ENCODE data around the gene ANKRD34A.
"Not testable (repeated sequence)": the region's sequence is repeated elsewhere in the genome, so short reads cannot be mapped to it uniquely, and the experiment has no call there.

Gene ANKRD34A

DNA sequence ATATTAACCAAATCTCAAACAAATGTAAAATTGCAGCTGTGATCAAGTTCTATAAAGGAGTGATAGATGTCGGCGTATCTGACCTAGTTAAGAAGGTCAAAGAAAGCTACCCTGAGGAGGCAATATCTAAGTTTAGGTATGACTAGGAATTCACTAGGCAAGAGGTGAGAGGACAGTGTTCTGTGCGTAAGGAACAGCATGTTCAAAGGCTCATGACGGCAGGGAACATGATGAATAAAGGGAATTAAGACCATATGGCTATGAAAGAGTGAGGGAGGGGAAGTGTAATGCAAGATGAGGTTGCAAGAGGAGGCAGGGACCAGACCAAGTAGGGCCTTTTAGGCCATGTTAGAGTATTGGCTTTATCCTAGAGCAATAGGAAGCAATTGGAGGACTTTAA is 15.2 kb downstream of the ANKRD34A start:
- no peak for DNase-seq

DNA sequence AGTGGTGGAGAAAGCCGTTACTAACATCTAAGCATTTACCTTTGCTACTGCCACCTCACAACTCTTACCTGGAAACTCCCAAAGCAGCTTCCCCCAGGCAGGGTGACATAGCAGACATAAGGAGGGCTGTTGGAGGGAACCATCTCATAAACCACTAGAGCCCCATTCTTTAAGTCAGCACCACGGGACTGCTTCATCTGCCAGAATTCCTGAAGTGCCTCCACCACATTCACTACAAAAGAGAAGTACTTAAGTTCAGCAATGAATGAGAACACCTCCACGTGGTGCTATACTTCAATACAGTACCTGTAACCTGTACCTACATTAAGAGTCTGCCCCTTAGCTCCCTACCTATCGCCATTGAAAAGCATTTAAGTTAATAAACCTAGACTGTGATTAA is 16.8 kb downstream of the ANKRD34A start:
- no peak for DNase-seq

DNA sequence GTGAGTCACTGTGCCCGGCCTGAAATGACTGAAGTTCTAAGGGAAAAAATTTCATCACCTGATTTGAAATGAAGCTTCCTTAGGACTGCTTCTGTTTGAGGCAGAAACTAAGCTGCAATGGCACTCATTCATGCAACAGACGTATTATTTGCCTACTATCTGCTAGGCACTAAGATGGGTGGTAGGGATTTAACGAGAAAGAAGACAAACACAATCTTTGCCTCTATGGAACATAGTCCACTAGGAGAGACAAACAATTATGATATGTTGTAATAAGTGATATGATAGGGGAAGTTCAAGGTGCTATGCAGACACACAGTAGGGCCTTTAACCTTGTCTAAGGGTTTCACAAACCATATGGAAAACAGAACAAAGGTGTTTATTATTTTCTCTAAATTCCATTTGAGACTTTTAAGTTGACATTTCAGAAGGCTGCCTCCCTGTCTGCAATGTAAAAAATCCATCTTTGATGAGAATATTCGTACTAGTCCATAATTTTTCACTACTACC is 17.8 kb downstream of the ANKRD34A start:
- no peak for DNase-seq

DNA sequence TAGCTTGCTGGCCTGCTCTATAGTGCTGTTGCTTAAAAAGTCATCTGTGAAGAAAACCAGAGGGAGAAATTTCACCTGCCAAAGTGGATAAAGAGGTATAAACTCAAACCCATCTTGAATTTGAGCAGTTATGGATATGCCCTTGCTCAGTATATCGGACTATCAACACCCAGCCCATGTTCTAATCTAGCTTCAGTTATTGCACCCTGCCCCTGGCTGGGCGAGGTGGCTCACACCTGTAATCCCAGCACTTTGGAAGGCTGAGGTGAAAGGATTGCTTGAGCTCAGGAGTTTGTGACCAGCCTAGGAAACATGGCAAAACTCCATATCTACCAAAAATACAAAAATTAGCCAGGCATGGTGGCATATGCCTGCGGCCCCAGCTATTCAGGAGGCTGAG is 19.8 kb downstream of the ANKRD34A start:
- DNase-seq, result no peak

DNA sequence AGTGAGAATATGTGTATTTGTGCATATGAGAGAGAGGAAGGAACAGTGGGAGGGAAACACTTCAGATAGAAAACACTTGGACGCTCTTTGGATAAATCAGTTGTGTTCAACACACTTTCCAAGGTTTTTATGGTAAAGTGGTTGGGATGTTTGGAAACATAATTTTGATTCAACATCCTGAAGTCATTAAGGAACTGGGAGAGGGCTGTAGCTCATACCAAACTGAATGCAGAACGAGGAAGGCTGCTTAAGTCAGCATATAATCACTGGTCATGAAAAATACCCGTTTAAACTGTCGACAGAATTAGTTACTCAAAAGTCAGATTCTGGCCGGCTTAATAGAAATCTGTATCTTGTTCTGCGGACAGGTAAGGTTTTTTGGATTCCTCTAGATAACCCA is 21.5 kb downstream of the ANKRD34A start:
- no peak for DNase-seq

DNA sequence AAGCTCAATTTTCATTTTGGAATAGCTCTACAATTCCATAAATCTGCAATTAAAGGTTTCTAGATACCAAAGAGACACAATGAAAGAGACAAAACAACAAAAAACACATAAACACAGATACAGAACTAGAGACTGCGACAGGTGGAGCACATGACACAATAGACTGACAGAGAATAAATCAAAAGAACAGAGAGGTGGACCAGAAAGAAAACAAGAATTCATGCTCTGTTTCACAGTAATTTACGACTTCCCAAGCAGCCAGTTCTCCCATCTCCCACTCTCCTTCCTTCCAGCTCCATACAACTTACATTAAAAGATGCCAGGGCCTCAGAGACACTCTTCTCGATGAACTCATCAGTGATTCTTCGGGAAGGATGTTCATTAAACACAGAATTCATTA is 22.0 kb downstream of the ANKRD34A start:
- no peak for DNase-seq

DNA sequence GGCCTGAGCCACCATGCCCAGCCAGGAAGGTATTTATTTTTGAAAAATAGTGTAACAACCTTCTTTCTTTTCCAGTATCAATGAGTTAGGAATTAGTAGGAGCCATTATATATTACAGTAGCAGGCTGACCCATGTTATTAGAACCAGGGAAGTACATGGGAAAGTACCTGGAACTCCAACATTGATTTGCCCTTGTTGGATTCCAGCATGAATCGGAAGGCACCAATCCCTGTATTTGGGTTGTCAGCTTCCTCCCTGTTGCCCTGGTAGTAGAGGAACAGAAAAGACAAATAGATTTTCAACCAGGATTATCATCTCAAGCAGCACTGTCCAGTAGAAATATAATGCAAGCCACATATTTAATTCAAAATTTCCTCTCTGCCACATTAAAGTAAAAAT is 26.9 kb downstream of the ANKRD34A start:
- DNase-seq, result no peak

DNA sequence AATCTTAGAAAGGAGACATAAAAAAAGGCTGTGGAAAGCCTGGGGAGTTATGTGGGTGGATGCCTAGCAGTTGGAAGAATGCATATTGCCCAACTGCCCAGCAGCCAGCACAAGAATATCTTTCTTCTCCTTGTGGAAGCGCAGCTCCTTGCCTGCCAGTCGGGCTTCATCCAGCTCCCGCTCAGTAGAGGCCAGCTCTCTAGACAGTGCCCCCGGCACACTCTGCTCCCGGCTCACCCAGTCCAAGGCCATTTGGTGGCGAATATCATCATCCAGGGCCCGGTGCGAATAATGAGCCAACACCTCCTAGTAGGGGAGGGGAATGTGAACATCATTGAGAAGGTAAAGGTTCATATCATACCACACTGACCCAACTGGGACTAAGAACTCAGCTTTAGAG is 28.1 kb downstream of the ANKRD34A start:
- peak in 2 of 58 donors; percentile 10 to 20 for DNase-seq

DNA sequence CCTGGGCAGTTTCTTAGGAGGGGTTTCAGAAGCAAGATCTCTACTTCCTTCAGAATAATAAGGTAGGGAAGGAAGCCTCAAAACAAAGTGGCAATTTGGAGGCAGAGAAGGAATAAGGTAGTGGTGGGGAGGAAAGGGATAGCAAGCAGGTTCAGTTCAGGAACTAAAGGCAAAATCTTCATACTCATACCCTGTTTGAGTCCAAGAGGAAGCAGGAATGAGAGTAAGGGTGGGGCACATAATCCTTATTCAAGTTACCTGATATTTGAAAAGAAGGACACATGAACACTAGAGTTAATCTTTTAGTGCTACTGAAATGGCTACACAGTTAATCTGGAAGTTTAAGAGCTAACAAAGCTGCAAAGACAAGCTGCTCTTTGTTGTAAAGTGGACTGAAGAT is 28.7 kb downstream of the ANKRD34A start:
- DNase-seq, result no peak

DNA sequence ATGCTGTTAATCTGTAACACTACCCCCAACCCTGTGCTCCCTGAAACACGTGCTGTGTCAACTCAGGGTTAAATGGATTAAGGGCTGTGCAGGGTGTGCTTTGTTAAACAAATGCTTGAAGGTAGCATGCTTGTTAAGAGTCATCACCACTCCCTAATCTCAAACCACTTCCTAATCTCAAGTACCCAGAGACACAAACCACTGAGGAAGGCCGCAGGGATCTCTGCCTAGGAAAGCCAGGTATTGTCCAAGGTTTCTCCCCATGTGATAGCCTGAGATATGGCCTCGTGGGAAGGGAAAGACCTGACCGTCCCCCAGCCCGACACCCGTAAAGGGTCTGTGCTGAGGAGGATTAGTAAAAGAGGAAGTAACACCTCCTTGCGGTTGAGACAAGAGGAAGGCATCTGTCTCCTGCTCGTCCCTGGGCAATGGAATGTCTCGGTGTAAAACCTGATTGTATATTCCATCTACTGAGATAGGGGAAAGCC is 31.8 kb downstream of the ANKRD34A start:
- not testable (repeated sequence) for DNase-seq

DNA sequence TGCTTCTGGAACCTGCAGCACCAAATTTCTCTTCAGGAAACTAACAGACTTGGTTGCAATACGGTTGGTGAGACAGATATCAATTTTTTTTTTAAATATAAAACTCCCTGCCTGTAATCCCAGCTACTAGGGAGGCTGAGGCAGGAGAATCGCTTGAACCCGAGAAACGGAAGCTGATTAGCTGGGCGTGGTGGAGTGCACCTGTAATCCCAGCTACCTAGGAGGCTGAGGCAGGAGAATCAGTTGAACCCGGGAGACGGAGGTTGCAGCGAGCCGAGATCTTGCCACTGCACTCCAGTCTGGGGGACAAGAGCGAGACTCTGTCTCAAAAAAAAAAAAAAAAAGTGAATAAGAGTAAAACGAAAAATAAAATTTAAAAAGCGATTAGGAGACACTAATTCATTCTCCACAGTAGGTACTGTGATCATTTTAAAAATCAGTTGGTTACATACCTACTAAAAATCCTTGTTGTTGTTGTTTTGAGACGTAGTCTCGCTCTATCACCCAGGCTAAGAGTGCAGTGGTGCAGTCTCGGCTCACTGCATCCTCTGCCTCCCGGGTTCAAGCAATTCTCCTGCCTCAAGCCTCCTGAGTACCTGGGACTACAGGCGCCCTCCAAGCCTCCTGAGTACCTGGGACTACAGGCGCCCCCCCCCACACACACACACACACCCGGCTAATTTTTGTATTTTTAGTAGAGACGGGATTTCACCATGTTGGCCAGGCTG is 36.3 kb downstream of the ANKRD34A start:
- peak in 2 of 58 donors; percentile 1 to 4 for DNase-seq

DNA sequence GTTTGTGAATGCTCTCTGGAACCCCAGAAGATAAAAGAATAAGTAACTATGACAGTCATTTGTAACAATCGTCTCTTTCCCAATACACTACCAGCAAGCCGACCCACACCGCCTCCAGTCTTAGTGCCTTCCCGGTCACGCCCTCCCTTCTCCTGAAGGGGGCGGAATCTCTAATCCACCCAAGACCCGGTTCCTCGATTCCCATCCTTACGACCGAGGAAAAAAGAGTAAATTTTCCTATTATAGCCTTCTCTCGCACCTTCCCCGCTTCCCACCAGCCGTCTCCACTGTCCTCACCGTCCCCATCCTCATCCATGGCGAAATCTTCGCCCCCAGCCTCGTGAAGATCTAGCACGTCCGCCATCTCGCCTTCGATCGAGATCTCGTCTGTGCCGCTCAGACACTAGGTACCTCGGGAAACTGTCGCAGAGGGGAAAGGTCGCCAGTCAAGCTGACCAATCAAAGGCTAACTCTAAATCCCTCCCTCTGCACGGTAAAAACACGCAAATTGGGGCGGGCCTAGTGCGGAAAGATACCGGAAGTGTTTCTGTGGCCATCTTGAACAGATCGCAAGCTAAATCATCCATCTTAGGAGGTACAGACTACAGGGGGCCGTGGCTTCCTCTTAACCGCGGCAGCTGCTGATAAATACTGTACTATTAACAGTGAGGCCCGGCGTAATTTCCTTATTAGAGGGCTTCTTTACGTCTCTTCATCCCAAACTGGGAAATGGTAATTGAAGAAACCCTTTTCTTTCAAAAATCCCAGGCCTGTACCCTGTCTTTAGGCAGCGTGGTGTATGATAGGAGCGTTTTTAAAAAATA is 37.1 kb downstream of the ANKRD34A start, which contains the start of gene RBM8A:
RBM8A (minus strand) TSS at position 422 of the 824 bp plus-strand sequence; CDS start at position 364, 58 bp downstream.
- DNase-seq, result peak; percentile 56 to 98 (median 91)

DNA sequence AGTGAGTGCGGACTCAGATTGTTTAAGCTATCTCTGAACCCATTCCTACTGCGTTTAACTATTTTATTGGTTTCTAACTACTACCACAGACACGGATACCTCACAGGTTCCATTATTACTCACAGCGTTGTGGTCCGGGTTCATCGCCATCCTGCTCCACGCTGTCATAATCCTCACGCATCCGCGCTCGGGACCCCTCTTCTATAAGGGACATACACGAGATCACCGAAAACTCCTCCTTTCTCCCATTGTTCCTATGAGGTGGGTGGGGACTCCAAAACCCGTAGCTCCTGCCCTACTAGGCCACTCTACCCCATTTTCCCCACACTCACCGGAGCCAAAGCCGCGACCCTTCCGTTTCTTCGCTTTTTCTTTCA is 37.7 kb downstream of the ANKRD34A start:
- no peak for DNase-seq

DNA sequence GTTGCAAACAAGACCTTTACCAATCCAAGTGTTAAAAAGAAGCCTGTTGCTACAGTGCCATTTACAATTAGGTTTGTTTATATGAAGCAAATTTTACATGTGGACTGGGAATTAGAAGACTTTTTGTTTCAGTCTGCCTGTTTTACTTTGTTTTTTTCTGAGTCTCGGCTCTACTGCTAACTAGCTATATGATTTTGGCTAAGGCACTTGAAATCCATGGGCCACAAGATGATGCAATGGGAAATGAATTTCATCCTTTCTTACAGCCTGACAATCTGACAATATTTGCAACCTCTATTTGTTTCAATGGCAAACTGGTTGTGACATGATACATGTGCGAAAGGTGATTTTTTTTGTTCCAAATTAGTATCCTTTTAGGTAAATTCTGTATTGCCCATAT is 42.1 kb downstream of the ANKRD34A start:
- DNase-seq, result no peak

DNA sequence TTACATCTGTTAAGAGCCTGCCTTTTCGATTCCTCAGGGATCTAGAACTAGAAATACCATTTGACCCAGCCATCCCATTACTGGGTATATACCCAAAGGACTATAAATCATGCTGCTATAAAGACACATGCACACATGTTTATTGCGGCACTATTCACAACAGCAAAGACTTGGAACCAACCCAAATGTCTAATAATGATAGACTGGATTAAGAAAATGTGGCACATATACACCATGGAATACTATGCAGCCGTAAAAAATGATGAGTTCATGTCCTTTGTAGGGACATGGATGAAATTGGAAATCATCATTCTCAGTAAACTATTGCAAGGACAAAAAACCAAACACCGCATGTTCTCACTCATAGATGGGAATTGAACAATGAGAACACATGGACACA is 44.1 kb downstream of the ANKRD34A start:
- DNase-seq, result not testable (repeated sequence)

DNA sequence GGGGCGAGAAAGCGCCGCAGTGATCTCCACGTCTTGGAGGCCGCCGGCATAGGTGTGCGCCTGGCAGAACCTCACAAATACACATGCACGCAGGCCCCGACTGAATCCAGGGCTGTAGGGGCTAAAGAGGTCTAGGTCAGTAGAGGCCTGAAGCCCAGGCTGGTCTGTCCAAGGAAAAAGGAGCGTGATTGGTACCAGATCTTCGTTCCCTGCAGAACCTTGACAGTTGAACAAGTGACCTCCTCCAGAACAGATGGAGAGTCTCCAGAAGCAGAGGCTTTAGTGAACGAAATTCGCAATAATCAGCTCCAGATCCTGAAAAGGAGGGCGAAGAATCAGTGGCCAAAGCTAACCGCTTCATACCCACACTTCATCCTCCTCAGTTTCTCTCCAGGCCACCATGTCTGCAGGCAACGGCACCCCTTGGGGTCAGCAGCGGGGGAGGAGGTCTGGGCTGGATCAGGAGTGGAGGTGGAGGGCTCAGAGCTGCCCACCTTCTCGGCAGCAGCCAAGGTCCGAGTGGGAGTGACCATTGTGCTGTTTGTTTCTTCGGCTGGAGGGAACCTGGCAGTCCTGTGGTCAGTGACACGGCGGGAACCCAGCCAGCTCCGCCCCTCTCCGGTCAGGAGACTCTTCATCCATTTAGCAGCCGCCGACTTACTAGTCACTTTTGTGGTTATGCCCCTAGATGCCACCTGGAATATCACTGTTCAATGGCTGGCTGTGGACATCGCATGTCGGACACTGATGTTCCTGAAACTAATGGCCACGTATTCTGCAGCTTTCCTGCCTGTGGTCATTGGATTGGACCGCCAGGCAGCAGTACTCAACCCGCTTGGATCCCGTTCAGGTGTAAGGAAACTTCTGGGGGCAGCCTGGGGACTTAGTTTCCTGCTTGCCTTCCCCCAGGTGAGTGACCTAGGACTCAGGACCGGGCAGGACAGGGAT is 45.1 kb downstream of the ANKRD34A start:
- peak in 42 of 58 donors; percentile 7 to 64 (median 33) for DNase-seq

DNA sequence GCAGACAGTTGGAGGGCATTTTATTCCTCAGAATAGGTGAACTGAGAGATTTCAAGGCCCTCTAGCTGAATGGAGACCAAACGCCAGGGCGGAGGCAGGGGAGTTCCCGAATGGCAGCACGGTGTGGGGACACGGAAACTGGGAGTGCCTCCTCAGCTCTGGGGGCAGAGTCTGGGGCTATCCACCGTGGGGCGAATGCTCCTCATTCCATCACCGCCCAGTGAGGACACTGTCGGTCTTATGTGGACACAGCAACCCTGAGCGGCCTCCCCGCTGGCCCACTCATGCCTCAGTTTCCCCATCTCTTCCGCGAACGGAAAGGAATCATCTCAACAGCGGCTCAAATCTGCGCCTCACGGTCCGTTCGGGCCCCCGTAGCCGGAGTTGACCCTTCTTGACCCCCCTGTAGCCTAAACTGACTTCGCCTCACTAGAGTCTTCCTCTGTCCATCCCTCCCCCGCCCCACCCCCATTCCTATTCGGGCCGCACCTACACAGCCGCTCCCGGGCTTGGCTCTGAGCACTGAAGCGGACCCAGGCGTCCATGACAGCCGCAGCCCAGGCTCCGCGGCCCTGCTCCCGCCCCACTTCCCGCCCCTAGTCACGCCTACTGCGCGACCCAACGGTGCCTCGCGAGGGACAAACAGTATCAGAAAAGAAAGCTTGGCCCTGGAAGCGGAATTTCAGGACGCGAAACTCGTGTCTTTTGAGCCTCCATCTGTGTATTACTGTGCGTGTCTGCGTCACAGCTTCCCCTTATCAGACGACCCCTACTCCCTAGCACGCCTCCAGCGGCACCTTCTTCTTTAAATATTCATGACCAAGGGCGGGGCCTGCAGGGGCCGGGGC is 46.0 kb downstream of the ANKRD34A start, which contains the start of gene PEX11B:
PEX11B (minus strand) TSS at position 574 of the 848 bp plus-strand sequence; CDS start at position 545, 29 bp downstream.
- peak; percentile 58 to 99 (median 89) for DNase-seq

DNA sequence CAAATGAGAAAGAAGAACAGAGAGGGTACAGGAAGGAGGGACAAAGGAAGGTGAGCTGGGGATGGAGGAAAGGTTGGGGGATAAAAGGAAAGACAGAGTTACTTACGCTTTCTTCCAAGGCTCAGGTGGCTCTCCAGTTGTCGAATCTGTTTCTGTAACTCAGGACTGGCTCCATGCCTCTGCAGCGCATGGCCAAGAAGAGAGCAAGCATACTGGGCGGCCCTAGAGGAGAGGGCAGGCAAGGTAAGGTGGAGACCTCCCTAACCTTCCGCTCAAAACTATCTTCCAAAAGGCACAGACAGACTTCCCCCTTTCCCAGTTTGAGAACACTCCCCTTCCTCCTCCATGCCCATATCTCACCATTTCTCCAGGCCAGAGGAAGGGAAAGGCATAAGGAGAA is 46.8 kb downstream of the ANKRD34A start:
- DNase-seq, result no peak

DNA sequence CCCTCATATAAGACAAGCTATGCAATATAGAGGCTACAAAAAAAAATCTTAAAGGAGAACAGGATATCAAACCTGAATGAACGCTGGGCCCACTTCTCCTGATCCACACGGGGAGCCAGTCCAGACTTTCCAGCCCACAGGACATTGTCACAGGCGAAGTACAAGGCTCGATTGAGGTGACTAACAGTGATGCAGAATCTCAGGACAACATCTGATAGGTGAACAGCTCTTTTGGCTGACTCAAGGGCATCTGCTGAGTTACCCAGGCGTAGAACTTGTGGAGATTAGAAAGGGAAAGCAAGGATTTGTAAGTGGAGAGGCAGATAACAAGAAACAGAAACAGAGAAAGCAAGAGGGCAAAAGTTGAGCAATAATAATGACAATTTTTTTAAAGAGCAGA is 47.6 kb downstream of the ANKRD34A start:
- no peak for DNase-seq

DNA sequence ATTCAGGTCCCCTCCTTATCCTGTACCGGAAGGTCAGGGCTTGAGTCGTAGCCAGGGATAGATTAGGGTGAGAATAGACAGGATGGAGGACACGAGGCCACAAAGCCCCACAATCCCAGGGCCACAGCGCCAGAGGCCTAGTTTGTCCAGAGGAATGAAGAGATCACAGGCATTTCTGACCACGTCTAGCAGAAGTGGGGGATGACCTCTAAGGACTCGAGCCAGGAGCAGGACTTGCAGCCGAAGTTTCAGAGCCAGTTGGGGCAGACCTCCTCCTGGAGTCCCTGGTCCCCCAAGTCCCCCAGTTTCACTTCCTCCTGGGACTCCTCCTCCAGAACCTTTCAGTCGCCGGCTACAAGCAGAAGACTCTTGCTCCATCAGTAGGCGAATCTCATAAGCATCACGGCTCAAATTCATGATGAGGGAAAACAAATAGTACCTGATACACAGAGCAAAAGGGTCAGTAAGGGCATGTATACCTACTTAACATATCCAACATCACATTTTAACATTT is 52.2 kb downstream of the ANKRD34A start:
- DNase-seq, result no peak
